SU-DHL-6 (cell line): ENCODE measurements around the gene EFNA4.

ENCODE experiments used
- CTCF ChIP-seq: fragments of 200-600 bp; sonication (generic); IDR thresholded peaks from one replicate; pipeline ENCODE4 v1.5.1; 2017; ENCODE audit warnings: antibody characterized with exemption, mild to moderate bottlenecking, low read length, moderate library complexity; ENCODE audit not compliant: insufficient read depth, poor library complexity, severe bottlenecking
- EZH2phosphoT487 ChIP-seq: fragments of 200-600 bp; sonication (generic), shearing (Covaris generic); conservative IDR thresholded peaks from 2 replicates; pipeline ENCODE4 v1.6.1; 2018; ENCODE audit warnings: mild to moderate bottlenecking, antibody characterized with exemption, low read length, moderate library complexity, mixed read lengths

GRCh38 chr1:155081472-155082300, 18.1 kb downstream of the EFNA4 start:
- TF ChIP-seq CTCF (no peak), EZH2phosphoT487 (0 out of 2 replicates have a peak, but pooled peaks have one; percentile 70)
